Measurements from ENCODE around the gene PLCH2. TPM values are rescaled to one million over a fixed set of nuclear protein-coding genes. Genes with fewer than 3 reads are reported as not detected.
A peak's percentile ranks its signal among the peaks of the same experiment; 100 is the strongest.

The PLCH2 gene
- total and polyA plus RNA-seq, 2 of the 13 experiments (the other 11 are each of a cell fraction or from before 2014, with no cell fraction given): 0.15 to 0.67 TPM

DNA sequence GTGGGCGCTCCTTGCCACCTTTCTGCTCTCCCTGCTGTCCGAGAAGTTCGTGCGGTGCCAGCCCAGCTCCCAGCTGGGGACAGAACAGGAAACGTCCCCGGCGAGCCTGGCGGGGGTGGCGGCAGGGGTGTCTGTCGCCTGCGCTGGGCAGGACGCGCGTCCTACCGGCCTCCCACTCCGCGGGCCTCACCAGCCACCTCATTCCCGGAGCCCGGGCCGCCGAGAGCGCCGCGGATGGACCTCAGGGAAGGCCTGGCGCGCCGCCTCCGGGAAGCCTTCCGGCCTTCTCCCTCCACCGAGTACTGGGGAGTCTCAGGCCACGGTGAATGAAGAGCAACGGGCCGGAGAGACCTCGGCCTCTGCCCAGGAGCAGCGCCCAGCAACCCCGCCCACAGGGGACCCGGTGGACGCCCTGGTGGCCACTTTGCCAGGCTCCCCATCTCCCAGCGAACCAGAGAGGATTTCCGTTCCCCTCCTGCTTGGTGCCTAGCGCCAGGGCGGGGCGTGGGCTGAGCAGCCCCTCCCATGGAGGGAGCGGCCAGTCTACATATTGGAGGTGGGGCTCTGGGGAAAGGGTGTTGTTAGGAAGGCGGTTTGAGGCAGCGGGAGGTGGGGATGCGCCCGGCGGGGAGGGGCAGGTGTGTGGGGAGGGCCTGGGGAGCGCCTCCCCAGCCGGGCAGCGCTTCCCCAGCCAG, 70.6 kb downstream of the PLCH2 start (continued):
- peak; percentile 72 for TF ChIP-seq HIVEP1 (CRISPR knock-in tag; IDR thresholded peaks at IDR 0.05)
- TF ChIP-seq YY1 (IDR thresholded peaks at IDR 0.05; ENCODE audit: insufficient read depth, insufficient replicate concordance, low read depth, low read length): no peak
- no peak for TF ChIP-seq SATB2 (CRISPR knock-in tag; IDR thresholded peaks at IDR 0.05)
- TF ChIP-seq IRF2 (CRISPR knock-in tag; IDR thresholded peaks at IDR 0.05): no peak
- TF ChIP-seq, protein P1, sequence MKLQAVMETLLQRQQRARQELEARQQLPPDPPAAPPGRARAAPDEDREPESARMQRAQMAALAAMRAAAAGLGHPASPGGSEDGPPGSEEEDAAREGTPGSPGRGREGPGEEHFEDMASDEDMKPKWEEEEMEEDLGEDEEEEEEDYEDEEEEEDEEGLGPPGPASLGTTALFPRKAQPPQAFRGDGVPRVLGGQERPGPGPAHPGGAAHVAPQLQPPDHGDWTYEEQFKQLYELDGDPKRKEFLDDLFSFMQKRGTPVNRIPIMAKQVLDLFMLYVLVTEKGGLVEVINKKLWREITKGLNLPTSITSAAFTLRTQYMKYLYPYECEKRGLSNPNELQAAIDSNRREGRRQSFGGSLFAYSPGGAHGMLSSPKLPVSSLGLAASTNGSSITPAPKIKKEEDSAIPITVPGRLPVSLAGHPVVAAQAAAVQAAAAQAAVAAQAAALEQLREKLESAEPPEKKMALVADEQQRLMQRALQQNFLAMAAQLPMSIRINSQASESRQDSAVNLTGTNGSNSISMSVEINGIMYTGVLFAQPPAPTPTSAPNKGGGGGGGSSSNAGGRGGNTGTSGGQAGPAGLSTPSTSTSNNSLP (IDR thresholded peaks at IDR 0.05; ENCODE audit: low read depth, low read length): no peak
- peak; percentile 57 for TF ChIP-seq ZNF556 (CRISPR knock-in tag; IDR thresholded peaks at IDR 0.05; ENCODE audit: borderline replicate concordance)
- TF ChIP-seq PAWR (CRISPR knock-in tag; IDR thresholded peaks at IDR 0.05; ENCODE audit: borderline replicate concordance): no peak
- TF ChIP-seq, protein P2, sequence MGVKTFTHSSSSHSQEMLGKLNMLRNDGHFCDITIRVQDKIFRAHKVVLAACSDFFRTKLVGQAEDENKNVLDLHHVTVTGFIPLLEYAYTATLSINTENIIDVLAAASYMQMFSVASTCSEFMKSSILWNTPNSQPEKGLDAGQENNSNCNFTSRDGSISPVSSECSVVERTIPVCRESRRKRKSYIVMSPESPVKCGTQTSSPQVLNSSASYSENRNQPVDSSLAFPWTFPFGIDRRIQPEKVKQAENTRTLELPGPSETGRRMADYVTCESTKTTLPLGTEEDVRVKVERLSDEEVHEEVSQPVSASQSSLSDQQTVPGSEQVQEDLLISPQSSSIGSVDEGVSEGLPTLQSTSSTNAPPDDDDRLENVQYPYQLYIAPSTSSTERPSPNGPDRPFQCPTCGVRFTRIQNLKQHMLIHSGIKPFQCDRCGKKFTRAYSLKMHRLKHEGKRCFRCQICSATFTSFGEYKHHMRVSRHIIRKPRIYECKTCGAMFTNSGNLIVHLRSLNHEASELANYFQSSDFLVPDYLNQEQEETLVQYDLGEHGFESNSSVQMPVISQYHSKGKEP (CRISPR knock-in tag; IDR thresholded peaks at IDR 0.05): no peak
- TF ChIP-seq CHCHD3 (CRISPR knock-in tag; IDR thresholded peaks at IDR 0.05): 0 out of 2 replicates have a peak, but pooled peaks have one; percentile 50
- no peak for TF ChIP-seq ZNF562 (CRISPR knock-in tag; IDR thresholded peaks at IDR 0.05; ENCODE audit: borderline replicate concordance)
- TF ChIP-seq, protein P3, sequence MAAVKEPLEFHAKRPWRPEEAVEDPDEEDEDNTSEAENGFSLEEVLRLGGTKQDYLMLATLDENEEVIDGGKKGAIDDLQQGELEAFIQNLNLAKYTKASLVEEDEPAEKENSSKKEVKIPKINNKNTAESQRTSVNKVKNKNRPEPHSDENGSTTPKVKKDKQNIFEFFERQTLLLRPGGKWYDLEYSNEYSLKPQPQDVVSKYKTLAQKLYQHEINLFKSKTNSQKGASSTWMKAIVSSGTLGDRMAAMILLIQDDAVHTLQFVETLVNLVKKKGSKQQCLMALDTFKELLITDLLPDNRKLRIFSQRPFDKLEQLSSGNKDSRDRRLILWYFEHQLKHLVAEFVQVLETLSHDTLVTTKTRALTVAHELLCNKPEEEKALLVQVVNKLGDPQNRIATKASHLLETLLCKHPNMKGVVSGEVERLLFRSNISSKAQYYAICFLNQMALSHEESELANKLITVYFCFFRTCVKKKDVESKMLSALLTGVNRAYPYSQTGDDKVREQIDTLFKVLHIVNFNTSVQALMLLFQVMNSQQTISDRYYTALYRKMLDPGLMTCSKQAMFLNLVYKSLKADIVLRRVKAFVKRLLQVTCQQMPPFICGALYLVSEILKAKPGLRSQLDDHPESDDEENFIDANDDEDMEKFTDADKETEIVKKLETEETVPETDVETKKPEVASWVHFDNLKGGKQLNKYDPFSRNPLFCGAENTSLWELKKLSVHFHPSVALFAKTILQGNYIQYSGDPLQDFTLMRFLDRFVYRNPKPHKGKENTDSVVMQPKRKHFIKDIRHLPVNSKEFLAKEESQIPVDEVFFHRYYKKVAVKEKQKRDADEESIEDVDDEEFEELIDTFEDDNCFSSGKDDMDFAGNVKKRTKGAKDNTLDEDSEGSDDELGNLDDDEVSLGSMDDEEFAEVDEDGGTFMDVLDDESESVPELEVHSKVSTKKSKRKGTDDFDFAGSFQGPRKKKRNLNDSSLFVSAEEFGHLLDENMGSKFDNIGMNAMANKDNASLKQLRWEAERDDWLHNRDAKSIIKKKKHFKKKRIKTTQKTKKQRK (IDR thresholded peaks at IDR 0.05; ENCODE audit: low read length): no peak
- peak; percentile 41 for TF ChIP-seq AGO2 (optimal IDR thresholded peaks at IDR 0.05; ENCODE audit: low read depth, low read length)
- TF ChIP-seq RFX1 (IDR thresholded peaks at IDR 0.05): no peak
- TF ChIP-seq ISX (CRISPR knock-in tag; conservative IDR thresholded peaks at IDR 0.05): no peak
- TF ChIP-seq ZNF567 (CRISPR knock-in tag; IDR thresholded peaks at IDR 0.05; ENCODE audit: borderline replicate concordance): no peak; the same call in 1 of the 2 replicates
- TF ChIP-seq SRSF4 (IDR thresholded peaks at IDR 0.05; ENCODE audit: low read depth, low read length, poor library complexity, severe bottlenecking): no peak
- no peak for TF ChIP-seq ZNF549 (CRISPR knock-in tag; IDR thresholded peaks at IDR 0.05)
- 0 out of 2 replicates have a peak, but pooled peaks have one; percentile 13 for TF ChIP-seq SP4 (CRISPR knock-in tag; IDR thresholded peaks at IDR 0.05)

Data from HepG2 (cell line).